T-helper 22 cell (primary cell): ENCODE results near the gene CMIP.
"Not testable (repeated sequence)": the region's sequence is repeated elsewhere in the genome, so short reads cannot be mapped to it uniquely, and the experiment has no call there.

Experiments used
- DNase-seq: peaks from one replicate; pipeline ENCODE4 v3.0.0-alpha.2; 2020; ENCODE audit warnings: low read depth

The CMIP gene

DNA sequence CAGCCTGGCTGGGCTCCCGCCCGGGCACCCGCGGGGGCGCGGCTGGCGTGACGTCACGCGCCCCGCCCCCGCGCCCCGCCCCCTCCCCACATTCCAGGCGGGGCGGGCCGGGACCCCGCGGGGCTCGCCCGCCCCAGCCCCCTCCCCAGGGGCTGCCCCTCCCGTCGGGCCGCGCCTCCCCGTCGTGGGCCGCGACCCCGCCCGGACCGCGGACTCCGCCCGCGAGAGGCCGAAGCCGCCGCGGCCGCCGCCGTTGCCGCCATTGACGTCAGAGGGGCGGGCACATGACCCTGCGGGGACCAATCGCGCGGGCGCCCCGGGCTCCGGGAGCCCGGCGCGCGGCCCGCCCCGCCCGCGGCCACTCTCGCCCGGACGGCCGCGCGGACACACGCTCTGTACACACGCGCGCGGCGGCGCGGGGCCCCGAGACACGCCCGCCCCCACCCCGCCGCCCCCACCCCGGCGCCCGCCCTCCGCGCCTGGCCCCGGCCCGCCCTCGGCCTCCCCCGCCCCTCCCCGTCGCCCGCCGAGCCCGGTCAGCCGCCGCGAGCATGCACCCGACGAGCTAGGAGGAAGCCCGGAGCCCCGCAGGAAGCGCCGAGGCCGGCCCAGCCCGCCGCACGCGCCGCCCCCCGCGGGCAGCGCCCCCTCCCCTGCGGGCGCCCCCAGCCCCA is at the start of gene CMIP:
CMIP (plus strand) TSS at position 361 of the 674 bp plus-strand sequence.
- DNase-seq, result peak; percentile 66

DNA sequence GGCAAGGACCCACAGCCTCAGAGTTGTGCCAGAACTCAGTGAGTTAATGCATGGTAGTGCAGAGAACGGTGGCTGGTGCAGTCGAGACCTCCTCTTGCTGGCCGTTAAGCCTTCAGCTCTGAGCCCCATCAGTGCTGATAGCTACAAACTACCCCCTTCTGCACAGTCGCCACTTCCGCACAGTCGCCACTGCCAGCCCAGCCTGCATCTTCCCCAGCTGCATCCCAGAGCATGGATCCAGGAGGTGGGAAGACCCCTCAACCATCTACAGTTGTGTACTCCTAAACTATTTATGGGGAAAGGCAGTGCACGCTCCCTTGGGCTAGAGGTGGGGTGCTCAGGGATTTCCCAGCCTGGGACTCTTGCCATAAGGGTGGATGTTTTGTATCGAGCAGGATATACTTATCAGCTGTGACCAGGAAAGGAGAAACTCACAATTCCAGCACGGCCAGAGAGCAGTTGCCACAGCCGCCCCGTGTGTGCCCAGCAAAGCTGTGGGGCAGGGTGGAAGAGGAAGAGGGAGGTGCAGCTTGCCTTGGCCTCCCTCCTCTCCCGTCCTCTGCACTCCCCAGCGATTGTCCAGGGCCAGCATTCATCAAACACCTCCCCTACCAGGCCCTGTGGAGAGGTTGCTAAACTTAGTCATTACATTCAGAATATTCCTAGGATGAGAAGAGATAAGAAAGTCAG is 49.5 kb upstream of the CMIP start:
- no peak for DNase-seq

DNA sequence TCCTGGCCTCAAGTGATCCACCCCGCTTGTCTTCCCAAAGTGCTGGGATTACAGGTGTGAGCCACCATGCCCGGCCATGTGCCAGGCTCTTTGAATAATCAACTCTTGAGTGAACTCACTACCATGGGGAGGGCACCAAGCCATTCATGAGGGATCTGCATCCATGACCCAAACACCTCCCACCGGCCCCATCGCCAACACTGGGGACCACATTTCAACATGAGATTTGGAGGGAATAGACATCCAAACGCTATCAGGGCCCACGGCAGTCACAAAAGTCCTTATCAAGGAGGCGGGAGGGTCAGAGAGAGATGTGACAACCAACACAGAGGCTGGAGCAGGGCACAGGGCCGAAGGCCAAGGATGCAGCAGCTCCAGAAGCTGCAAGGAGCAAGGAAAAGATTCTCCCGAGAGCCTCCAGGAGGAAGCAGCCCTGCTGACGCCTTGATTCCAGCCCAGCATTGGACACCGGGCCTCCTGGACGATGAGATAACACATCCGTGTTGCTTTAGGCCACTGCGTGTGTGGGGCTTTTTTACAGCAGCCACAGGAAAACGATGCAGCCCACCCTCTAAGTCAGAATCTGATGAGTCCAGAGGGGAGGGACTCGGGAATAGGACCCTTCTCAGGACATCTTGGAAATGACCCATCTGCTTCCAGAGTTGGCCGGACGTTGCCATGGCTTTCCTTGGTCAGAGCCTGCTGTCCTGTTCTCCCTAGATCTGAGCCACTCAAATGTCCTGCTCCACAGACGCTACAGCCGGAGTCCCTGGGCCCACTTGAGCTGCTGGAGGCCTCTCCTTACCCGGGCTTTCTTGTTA is 47.3 kb upstream of the CMIP start:
- no peak for DNase-seq

- DNase-seq, result no peak
These were observed 46.6 kb upstream of the CMIP start for GRCh38 chr16:81397879-81398520.

GRCh38 chr16:81399909-81400308 is 44.7 kb upstream of the CMIP start:
- DNase-seq, result no peak

GRCh38 chr16:81401035-81401950 is 43.3 kb upstream of the CMIP start:
- DNase-seq, result no peak

GRCh38 chr16:81403208-81403600 is 41.4 kb upstream of the CMIP start:
- DNase-seq, result no peak

- peak; percentile 45 for DNase-seq
These were observed 40.8 kb upstream of the CMIP start for GRCh38 chr16:81403601-81404391.

- not testable (repeated sequence) for DNase-seq
These were observed 39.6 kb upstream of the CMIP start for GRCh38 chr16:81405002-81405401.

GRCh38 chr16:81405702-81406113 is 38.9 kb upstream of the CMIP start:
- DNase-seq, result no peak

- DNase-seq, result no peak
These were observed 36.1 kb upstream of the CMIP start for GRCh38 chr16:81408409-81408950.

DNA sequence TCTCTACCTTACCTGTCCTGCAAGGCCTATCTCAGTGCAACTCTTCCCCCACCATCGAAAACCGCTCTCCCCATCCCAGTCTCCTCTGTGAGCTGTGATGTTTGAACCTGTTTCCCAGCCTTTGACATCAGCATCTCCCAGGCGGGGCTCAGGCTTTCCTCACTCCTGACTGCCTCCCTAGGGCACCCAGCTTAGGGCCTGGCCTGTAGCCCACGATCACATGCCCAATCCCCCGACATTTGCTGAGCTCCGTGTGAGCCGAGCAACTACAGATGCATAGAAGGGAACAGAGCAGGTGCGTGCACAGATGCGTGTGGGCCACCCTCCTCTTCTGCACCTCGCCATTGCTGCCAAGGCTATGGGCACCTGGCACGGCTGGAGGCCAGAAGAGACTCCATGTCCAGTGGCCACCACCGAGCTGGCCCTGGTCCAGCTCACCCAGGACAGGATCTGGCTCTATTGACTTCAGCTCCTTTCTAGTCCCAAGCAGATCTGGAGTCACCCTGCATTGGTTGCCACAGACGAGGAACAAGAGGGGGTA is 35.5 kb upstream of the CMIP start:
- DNase-seq, result no peak

DNA sequence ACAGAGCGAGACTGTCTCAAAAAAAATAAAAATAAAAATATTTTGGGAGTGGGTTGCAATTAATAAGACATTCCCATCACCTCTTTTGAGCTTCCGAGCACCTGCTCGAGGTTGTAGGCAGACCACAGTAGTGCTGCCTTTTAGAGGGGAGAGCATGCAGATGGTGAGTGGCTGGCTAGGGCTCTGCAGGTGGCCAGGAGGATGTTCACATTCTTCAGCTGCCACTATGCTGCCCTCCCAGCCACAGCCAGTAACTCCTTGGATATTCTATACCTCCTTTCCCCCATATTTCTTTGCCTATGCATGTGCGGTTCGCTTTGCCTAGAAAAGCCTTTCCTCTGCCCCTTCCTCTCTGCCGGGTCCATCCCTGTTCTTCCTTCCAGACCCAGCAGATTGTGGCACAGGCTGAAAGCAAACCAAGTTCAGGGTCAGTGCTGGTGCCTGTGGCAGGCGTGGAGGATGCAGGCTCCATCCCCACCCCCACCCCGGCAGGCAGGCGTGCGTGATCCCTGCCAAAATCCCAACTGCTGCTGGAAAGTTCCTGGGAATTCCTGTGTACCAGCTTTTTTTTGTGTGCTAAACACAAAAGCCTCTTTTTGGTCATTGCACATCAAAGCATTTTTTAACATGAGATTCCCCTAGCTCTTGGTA is 33.8 kb upstream of the CMIP start:
- DNase-seq, result no peak

DNA sequence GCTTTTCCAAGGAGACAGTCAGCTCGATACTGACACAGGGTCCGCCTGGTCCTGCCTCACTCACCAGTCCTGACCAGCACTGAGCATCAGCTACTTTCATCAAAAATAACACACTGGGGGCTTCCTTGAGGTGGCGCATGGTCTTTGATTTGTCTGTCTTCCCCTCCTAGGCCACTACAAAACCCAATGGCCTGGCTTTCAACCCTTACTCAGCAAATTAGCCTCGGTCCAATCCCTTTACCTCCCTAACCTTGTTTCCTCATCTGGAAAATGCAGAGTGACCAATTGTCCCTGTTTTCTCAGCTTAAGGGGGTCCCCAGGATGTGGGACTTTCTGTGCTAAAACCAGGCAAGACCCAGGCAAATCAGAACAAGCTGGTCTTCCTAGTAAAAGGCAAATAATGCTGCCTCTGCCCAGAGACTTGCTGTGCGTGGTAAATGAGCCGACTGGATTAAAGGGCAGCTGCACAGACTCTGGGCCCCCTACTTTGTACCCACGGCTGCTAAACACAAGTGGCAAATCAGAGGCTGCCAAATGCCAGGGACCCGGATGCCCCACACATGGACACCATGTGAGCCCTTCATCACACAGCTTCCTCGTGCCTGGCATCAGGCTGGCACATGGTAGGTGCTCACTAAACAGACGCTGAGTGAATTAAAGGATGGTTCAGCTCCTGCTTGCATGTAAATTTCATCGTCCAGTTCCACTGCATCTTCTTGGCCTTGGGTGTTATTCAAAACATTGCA is 31.2 kb upstream of the CMIP start:
- DNase-seq, result no peak

- DNase-seq, result no peak
These were observed 28.9 kb upstream of the CMIP start for GRCh38 chr16:81415751-81416150.

- DNase-seq, result no peak
These were observed 27.9 kb upstream of the CMIP start for GRCh38 chr16:81416749-81417148.

DNA sequence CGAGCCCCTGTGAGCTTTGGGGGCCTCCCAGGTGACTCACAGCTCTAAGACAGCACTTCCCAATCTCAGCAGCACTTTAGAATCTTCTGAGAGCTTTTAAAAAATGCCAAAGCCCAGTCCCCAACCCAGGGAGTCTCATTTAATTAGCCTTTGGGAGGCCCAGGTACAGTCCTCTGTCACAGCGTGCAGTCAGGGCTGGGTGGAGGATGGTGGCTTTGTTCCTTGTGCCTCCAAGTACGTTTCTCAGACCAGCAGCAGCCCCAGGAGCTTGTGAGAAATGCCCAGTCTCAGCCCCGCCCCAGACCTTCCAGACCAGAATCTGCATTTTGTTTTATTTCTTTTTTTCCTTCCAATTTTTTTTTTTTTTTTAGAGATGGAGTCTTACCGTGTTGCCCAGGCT is 27.4 kb upstream of the CMIP start:
- no peak for DNase-seq

DNA sequence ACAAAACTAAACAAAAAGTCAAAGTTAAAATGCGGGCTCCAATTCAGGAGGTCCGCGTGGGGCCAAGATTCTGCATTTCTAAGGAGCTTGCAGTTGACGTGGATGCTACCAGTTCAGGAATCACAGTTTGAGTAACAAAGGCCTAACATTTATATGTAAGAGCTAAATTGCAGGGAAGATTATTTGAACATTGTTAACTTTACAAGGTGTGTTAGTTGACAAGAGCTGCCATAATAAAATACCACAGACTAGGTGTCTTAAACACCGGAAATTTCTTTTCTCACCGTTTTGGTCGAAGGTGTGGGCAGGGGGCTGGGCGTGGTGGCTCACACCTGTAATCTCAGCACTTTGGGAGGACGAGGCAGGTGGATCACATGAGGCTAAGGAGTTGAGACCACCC is 24.8 kb upstream of the CMIP start:
- no peak for DNase-seq

GRCh38 chr16:81421126-81421525 is 23.5 kb upstream of the CMIP start:
- no peak for DNase-seq
